ENCODE measurements around the gene SMYD5. TPM values are rescaled to one million over a fixed set of nuclear protein-coding genes. Genes with fewer than 3 reads are reported as not detected.

Gene SMYD5
- total RNA-seq, 1 experiment from 2014 or later, result 49.4 TPM

DNA sequence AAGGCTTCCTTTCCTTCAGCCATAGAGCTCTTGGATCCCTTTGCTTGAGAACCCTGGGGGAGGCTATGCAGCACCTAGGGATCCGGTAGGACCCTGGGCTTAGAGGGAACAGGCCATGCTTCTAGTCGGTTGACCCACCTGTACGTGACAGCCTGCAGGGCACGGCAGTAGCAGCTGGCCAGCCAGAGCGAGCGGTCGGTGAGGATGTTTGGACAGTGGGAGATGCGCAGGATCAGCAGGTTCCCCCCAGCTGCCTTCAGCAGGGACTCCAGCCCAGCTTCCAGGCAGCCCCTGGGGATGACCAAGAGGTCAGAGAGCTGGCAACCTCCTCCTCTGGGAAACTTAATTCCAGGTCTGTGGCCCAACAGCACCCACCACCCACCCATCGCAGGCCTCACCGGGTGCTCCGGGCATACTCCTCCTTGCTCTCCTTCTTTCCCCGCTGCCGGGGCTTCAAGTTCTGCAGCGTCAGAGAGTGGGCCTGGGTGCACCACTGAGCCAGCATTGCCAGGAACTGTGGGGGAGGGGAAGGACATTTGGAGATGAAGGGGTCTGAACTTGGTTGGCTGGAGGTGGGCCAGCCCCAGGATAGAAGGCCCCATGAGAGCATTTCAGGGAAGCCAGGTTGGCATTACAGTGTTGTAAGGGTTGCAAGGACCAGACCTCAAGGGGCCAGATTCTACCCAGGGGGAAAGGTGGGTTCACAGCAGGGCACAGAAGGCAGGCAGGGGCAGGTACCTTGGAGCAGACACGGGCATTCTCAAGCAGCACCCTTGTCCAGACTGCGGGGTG lies 49.7 kb downstream of the SMYD5 start:
- no peaks in the 10 kb centered on the region; the same call in 1 of the 2 replicates for H4K20me1 ChIP-seq (ENCODE audit: low read length)
- ATAC-seq (no peak), DNase-seq (no peak)
- H3K9me3 ChIP-seq (ENCODE audit: low read length), result no peaks in the 10 kb centered on the region
- POLR2A ChIA-PET (ENCODE audit: unreplicated experiment), result no interaction called here
- intact Hi-C loops (cut with micrococcal nuclease), result no loop called here
- no TSS peak for BruUV-seq (replicated peaks)
- no peak overlapping the region for H3K4me3 ChIP-seq (ENCODE audit: low read length)
- TF ChIP-seq CTCF (conservative IDR thresholded peaks at IDR 0.05; ENCODE audit: low read depth, low read length) (no peak), EZH2 (IDR thresholded peaks at IDR 0.05; ENCODE audit: low read length, unreplicated experiment) (no peak), EZH2phosphoT487 (IDR thresholded peaks at IDR 0.05; ENCODE audit: borderline replicate concordance, low read length) (no peak)
- H3K9me2 ChIP-seq (replicated peaks; ENCODE audit: low read length), result no peaks in the 10 kb centered on the region
- H3K79me2 ChIP-seq (ENCODE audit: low read length), result 0 out of 2 replicates have a peak, but pooled peaks cover 4% of the 10 kb centered on the region
- no peak overlapping the region for H3K27ac ChIP-seq (ENCODE audit: low read length)
- CTCF ChIA-PET, result no interaction called here
- no peak overlapping the region for H3K9ac ChIP-seq (ENCODE audit: low read length)
- no peaks in the 10 kb centered on the region for H3F3A ChIP-seq (ENCODE audit: low read length, unreplicated experiment)
- H3K4me1 ChIP-seq (ENCODE audit: insufficient read depth, low read length), result 0 out of 2 replicates have a peak, but pooled peaks cover 4% of the 10 kb centered on the region
- no peak overlapping the region for H3K4me2 ChIP-seq (ENCODE audit: low read length)
- H3K27me3 ChIP-seq (ENCODE audit: low read length), result no peaks in the 10 kb centered on the region
- no peak overlapping the region for H2AFZ ChIP-seq (ENCODE audit: low read length)
- no peaks in the 10 kb centered on the region for H3K36me3 ChIP-seq (ENCODE audit: low read depth, low read length)

DNA sequence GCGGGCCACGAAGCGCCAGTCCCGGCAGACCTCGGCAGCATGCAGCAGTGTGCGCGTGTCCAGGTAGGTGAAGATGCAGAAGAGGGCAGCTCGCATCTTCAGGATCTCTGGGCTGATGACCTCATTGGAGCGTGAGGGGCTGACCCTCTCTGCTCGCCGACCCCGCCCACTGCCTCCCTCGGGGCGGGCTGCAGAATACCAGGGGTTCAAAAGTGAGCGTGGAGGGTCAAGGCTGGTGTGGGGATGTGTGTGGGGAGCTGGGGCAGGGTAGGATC lies 50.2 kb downstream of the SMYD5 start:
- Histone ChIP-seq H3K9me2 (replicated peaks; ENCODE audit: low read length) (no peaks in the 10 kb centered on the region), H3F3A (ENCODE audit: low read length, unreplicated experiment) (no peaks in the 10 kb centered on the region), H2AFZ (ENCODE audit: low read length) (no peak overlapping the region), H3K79me2 (ENCODE audit: low read length) (0 out of 2 replicates have a peak, but pooled peaks cover 4% of the 10 kb centered on the region), H3K4me3 (ENCODE audit: low read length) (no peak overlapping the region), H4K20me1 (ENCODE audit: low read length) (no peaks in the 10 kb centered on the region; the same call in 1 of the 2 replicates), H3K9me3 (ENCODE audit: low read length) (no peaks in the 10 kb centered on the region), H3K36me3 (ENCODE audit: low read depth, low read length) (no peaks in the 10 kb centered on the region), H3K27me3 (ENCODE audit: low read length) (no peaks in the 10 kb centered on the region), H3K4me1 (ENCODE audit: insufficient read depth, low read length) (0 out of 2 replicates have a peak, but pooled peaks cover 4% of the 10 kb centered on the region), H3K27ac (ENCODE audit: low read length) (no peak overlapping the region), H3K9ac (ENCODE audit: low read length) (no peak overlapping the region), H3K4me2 (ENCODE audit: low read length) (no peak overlapping the region)
- intact Hi-C loops (cut with micrococcal nuclease), result no loop called here
- ChIA-PET POLR2A (ENCODE audit: unreplicated experiment) (no interaction called here), CTCF (no interaction called here)
- no peak for TF ChIP-seq EZH2 (IDR thresholded peaks at IDR 0.05; ENCODE audit: low read length, unreplicated experiment)
- no peak for TF ChIP-seq EZH2phosphoT487 (IDR thresholded peaks at IDR 0.05; ENCODE audit: borderline replicate concordance, low read length)
- TF ChIP-seq CTCF (conservative IDR thresholded peaks at IDR 0.05; ENCODE audit: low read depth, low read length), result no peak
- DNase-seq (no peak), ATAC-seq (no peak)
- no TSS peak for BruUV-seq (replicated peaks)

DNA sequence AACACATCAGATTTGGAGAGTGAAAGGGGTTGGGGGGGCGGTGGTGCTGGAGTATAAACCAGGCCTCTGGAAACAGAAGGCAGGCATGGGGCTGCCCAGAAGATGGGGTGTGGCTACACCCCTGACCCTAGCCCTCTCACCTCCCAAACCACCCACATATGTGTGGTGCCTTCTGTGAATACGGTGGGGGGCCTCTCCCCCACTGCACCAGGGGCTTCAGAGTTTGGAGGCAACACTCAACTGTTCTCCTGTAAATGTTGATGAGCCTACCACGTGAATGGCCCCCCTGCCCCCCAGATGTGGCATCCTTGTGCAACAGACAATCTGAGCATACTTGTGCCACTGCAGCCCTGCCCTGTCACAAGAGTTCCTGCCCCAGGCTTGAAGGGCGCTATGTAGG lies 50.7 kb downstream of the SMYD5 start:
- Histone ChIP-seq H3K27ac (ENCODE audit: low read length) (no peak overlapping the region), H3K4me2 (ENCODE audit: low read length) (no peak overlapping the region), H3K4me1 (ENCODE audit: insufficient read depth, low read length) (0 out of 2 replicates have a peak, but pooled peaks cover 4% of the 10 kb centered on the region), H3K36me3 (ENCODE audit: low read depth, low read length) (no peaks in the 10 kb centered on the region), H3F3A (ENCODE audit: low read length, unreplicated experiment) (no peaks in the 10 kb centered on the region), H3K4me3 (ENCODE audit: low read length) (no peak overlapping the region), H2AFZ (ENCODE audit: low read length) (no peak overlapping the region), H3K9me3 (ENCODE audit: low read length) (no peaks in the 10 kb centered on the region), H3K9me2 (replicated peaks; ENCODE audit: low read length) (no peaks in the 10 kb centered on the region), H3K79me2 (ENCODE audit: low read length) (0 out of 2 replicates have a peak, but pooled peaks cover 4% of the 10 kb centered on the region), H3K9ac (ENCODE audit: low read length) (no peak overlapping the region), H4K20me1 (ENCODE audit: low read length) (no peaks in the 10 kb centered on the region; the same call in 1 of the 2 replicates), H3K27me3 (ENCODE audit: low read length) (no peaks in the 10 kb centered on the region)
- DNase-seq (no peak), ATAC-seq (no peak)
- TF ChIP-seq CTCF (conservative IDR thresholded peaks at IDR 0.05; ENCODE audit: low read depth, low read length) (no peak), EZH2 (IDR thresholded peaks at IDR 0.05; ENCODE audit: low read length, unreplicated experiment) (no peak), EZH2phosphoT487 (IDR thresholded peaks at IDR 0.05; ENCODE audit: borderline replicate concordance, low read length) (no peak)
- ChIA-PET CTCF (no interaction called here), POLR2A (ENCODE audit: unreplicated experiment) (no interaction called here)
- intact Hi-C loops (cut with micrococcal nuclease), result no loop called here
- no TSS peak for BruUV-seq (replicated peaks)
